Melanocyte of skin (primary cell): ENCODE results near the gene COL19A1. TPM values are rescaled to one million over a fixed set of nuclear protein-coding genes. Genes with fewer than 3 reads are reported as not detected.

Experiments used
- small RNA-seq, 2 donors: library from RNA; depleted of rRNA; stranded (forward); fragments of <200 nt; gene quantifications; one replicate each; pipeline ENCODE3, GENCODE V24; 2012
- total RNA-seq, 2 donors: library from RNA; depleted of rRNA; stranded (reverse); fragments of >200 nt; gene quantifications; 2 replicates each; pipeline ENCODE4 v1.2.3, GENCODE V29; 2012

The COL19A1 gene
- 10 to 100 TPM in 1 of 2 donors, under 1 TPM in 1; under 0.01 to 18.3 TPM for total RNA-seq

GRCh38 chr6:69866351-69866769, at the start of gene COL19A1:
TSS of gene COL19A1 (plus strand) at chr6:69866556. CDS start at chr6:69879568, 13,012 bp downstream.

Small RNA genes lying within 50 kb of the gene (small RNA-seq; reads per million reads assigned to genes)
- gene RPL37P15, result 0.12 to 0.17 reads per million in 2 donors

Other genes starting within 250 kb of the COL19A1 start
- gene LMBRD1, start 69.5 kb upstream of the COL19A1 start, total RNA-seq, result 10 to 100 TPM; 30.3 to 33.3 TPM